D721Med (cell line): Measurements from ENCODE around the gene SLC18A3.

Source experiments
- DNase-seq: peaks from one replicate; pipeline ENCODE4 v3.0.0; 2011; ENCODE audit warnings: low spot score; ENCODE audit not compliant: insufficient read length
- FAIRE-seq: peaks from 2 replicates; lab custom pipeline; 2011; peaks lifted over from hg19 to GRCh38; lab: Jason Lieb, UNC
- TF ChIP-seq, protein P1 (sequence below): IDR thresholded peaks from 2 replicates; pipeline ENCODE4 v1.5.1; 2012; ENCODE audit warnings: mild to moderate bottlenecking, control low read depth; ENCODE audit not compliant: insufficient read depth; ENCODE audit errors: missing control alignments

SLC18A3 gene

DNA sequence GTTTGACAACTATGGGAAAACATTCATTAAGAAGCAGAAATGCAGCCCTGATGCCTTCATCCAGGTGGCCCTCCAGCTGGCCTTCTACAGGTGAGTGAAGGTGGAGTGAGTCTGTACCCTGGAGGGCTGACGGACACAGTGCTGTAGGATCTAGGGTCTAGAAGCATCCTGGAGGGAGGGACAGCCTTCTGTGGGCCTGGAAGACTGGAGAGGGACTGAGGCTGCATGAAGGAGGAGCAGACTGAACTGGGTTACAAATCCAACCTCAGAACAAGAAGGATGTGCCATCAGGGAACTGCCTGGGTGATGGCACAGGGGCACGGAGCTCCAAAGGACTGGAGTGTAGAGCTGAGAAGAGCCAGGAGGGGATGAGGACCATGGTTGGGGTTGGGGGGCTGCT lies 41.8 kb downstream of the SLC18A3 start:
- no peak for FAIRE-seq
- no peak for DNase-seq
- TF ChIP-seq, protein P1, sequence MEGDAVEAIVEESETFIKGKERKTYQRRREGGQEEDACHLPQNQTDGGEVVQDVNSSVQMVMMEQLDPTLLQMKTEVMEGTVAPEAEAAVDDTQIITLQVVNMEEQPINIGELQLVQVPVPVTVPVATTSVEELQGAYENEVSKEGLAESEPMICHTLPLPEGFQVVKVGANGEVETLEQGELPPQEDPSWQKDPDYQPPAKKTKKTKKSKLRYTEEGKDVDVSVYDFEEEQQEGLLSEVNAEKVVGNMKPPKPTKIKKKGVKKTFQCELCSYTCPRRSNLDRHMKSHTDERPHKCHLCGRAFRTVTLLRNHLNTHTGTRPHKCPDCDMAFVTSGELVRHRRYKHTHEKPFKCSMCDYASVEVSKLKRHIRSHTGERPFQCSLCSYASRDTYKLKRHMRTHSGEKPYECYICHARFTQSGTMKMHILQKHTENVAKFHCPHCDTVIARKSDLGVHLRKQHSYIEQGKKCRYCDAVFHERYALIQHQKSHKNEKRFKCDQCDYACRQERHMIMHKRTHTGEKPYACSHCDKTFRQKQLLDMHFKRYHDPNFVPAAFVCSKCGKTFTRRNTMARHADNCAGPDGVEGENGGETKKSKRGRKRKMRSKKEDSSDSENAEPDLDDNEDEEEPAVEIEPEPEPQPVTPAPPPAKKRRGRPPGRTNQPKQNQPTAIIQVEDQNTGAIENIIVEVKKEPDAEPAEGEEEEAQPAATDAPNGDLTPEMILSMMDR, result no peak

DNA sequence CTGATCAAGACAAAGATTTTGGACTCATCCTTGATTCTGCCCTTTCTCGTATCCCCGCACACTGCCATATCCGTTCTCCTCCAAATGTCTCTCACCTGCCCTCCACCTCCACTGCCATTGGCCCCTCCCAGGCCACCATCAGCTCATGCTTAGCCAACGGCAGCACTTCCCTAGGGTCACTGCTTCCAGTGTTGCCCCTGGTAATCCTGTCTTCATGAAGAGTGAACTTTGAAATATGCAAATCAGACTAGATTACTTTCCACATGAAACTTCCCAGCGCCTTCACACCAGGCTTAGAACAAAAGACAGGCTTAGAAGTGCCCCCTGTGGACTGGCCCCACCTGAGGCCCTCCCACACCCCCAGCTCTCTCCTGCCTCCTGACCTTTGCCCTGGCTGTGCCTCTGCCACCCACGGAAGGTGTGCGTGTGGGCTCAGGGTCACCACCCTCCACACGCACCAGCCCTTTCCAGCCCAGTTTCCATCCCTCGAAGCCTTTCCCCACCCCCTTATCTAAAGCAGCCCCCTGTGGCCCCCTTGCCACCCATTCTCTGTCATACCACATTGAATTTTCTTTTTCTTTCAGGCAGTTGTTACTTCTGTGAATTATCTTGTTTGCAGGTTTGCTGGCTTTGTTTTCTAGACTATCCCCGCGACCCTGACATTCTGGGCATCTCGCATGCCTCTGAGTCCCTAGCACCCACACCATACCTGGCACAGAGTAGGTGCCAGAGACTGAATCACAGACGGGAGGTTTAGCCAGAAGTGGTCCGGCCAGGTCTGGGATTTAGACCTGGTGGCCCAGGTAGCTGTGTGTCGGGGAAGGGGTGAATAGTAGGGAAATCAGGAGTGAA lies 42.5 kb downstream of the SLC18A3 start:
- FAIRE-seq (no peak), DNase-seq (no peak)
- TF ChIP-seq, protein P1, result no peak

DNA sequence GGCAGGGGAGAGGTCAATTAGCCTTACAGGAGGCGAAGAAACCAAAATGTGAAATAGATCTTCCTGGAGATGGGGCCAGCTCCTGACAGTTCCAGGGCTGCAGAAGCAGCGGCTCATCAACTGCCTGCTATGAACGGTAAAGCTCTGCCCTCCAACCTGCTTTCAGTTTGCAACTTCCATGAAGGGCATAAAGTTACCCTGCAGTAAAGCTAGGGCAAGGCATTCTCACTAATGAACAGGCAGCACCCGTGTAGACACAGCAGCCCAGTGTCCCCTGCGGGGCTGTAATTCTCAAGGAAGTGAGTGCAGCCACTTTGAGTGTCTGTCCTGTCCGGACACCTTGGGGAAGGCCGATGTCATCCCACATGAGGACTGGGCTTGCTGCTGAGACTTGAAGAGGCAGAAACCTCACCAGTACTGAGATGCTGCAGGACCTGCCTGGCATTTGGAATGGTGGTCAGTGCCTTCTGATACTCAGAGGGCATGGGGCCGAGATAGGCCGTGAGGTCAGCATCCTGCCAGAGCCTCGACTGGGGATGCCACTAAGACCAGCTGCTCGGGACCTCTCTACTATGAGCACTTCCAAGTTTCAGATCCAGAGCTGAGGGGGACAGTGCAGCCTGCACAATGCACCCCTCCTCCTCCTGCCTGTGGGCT lies 43.3 kb downstream of the SLC18A3 start:
- no peak for FAIRE-seq
- DNase-seq, result no peak
- TF ChIP-seq, protein P1, result no peak

DNA sequence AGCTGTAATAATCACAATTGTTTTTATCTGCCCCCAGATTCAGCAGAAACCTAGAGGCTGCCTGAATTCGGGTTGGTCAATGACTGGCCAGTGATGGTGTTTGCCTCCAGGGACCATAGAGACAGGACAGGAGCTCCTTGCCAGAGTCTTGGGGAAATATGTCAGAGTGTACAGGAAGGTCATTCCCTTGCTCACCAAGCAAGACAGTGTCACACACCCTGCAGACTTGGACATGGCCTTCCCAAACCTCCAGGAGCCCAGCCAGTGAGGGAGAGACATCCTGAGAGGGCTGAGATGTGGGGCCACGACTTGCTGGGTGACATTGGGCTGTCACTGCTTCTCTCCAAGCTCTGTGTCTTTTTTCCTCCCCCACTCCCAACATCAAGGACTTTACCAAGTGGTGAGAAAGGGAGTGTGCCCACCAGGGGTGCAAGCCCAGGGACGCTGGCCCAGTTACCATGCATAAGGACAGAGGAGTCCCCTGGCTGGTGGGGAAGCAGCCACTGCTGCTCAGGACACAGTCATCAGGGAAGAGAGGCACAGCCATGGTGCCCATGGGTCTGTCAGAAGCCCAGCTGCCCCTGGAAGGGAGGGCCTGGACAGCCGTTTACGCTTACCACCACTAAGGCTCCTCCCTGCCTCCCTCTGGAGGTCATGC lies 44.1 kb downstream of the SLC18A3 start:
- DNase-seq, result no peak
- FAIRE-seq, result no peak
- TF ChIP-seq, protein P1, result no peak

DNA sequence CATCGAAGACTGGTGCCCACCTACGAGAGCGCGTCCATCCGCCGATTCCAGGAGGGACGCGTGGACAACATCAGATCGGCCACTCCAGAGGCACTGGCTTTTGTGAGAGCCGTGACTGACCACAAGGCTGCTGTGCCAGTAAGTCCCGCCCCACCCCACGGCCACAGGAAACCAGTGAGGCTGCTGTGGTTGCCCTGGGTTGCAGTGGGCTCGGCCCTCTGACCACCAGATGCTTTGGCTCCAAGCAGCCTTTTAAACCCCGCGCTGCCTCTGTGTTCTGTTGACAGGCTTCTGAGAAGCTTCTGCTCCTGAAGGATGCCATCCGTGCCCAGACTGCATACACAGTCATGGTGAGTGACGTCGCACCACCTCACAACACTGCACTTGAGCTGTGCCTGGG lies 45.0 kb downstream of the SLC18A3 start:
- FAIRE-seq (no peak), DNase-seq (no peak)
- TF ChIP-seq, protein P1, result no peak

DNA sequence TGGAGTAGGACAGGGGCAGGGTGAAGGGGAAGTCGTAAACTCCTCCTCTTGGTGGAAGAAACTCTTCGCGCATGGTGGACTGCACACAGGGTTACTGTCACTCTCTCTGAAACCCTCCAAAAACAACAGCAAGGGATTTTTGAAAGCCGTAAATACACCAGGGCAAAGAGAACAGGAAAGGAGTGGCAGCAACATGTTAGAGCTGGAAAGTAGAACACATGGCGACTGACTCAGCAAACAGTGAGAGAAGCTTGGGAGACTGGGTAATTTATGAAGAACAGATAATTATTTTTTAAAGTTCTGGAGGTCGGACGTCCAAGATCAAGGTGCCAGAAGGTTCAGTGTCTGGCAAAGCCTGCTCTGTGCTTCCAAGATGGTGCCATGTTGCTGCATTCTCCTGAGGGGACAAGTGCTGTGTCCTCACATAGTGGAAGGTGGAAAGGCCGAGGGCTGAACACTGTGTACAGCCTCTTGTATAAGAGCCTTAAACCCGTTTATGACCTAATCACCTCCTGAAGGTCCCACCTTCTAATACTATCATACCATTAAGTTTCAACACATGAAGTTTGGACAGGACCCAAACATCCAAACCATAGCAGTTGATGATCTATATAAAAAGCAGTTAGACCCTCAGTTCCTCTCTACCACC lies 46.9 kb downstream of the SLC18A3 start:
- no peak for FAIRE-seq
- no peak for DNase-seq
- TF ChIP-seq, protein P1, result no peak
